Activated CD4-positive, alpha-beta T cell treated with anti-CD3 and anti-CD28 coated beads for 36 hours (primary cell): Measurements from ENCODE around the gene RPS8. TPM values are rescaled to one million over a fixed set of nuclear protein-coding genes. Genes with fewer than 3 reads are reported as not detected.

Experiments used
- ATAC-seq: fragments of 200-7000 bp; cut with Tn5 transposase; one replicate; pipeline ENCODE4 v1.10.0; 2021; ENCODE audit warnings: mild to moderate bottlenecking, moderate library complexity
- CTCF ChIA-PET: fragments of 350-600 bp; sonication (Branson Sonifier 250); formaldehyde crosslinking; loops from one replicate; lab custom pipeline; 2021; ENCODE audit warnings: antibody characterized with exemption; lab: Charles Lee
- POLR2A ChIA-PET: fragments of 350-600 bp; sonication (Branson Sonifier 250); formaldehyde crosslinking; loops from one replicate; lab custom pipeline; 2021; ENCODE audit warnings: antibody characterized with exemption, inconsistent platforms; lab: Charles Lee
- DNase-seq: peaks from one replicate; pipeline ENCODE4 v3.0.0-alpha.2; 2020
- H3K27ac Mint-ChIP-seq: one replicate; pipeline ENCODE4 v1.8.0; 2021; ENCODE audit warnings: mixed read lengths
- H3K27me3 Mint-ChIP-seq: one replicate; pipeline ENCODE4 v1.8.0; 2021; ENCODE audit warnings: mixed read lengths
- H3K36me3 Mint-ChIP-seq: one replicate; pipeline ENCODE4 v1.8.0; 2021; ENCODE audit warnings: low read depth, mixed read lengths
- H3K4me1 Mint-ChIP-seq: one replicate; pipeline ENCODE4 v1.8.0; 2021; ENCODE audit warnings: mixed read lengths
- H3K4me3 Mint-ChIP-seq: one replicate; pipeline ENCODE4 v1.8.0; 2021; ENCODE audit warnings: mild to moderate bottlenecking, moderate library complexity, mixed read lengths
- H3K9me3 Mint-ChIP-seq: one replicate; pipeline ENCODE4 v1.8.0; 2021; ENCODE audit warnings: low read depth, mixed read lengths
- intact Hi-C, 2 experiments: fragments of 100-400 bp; cut with DNase I in 1 of 2; cut with micrococcal nuclease in 1 of 2; formaldehyde crosslinking; loops; one replicate each; pipeline versions ENCODE4 v1.14.2 to v1.15.1; 2022 to 2024; cut with DNase I, micrococcal nuclease
- total RNA-seq, 2 experiments: library from RNA; stranded (reverse); gene quantifications; one replicate each; pipeline ENCODE4 v1.2.3, GENCODE V29; 2021

RPS8 gene
- total RNA-seq, 2 experiments from 2014 or later: 3,005 to 3,275 TPM

GRCh38 chr1:44802306-44803061 is 27.1 kb downstream of the RPS8 start:
- intact Hi-C loops: loop anchor here (10.0 kb wide), 2 partner anchors 502 to 692 kb away; partner anchors contain the start of gene TESK2 (in 1 of the 2)
- peak overlapping the region; percentile 87 for H3K4me3 Mint-ChIP-seq
- H3K4me1 Mint-ChIP-seq: peaks cover 60% of the 10 kb centered on the region
- CTCF ChIA-PET: no interaction called here
- peak overlapping the region; percentile 92 for H3K27ac Mint-ChIP-seq
- no peaks in the 10 kb centered on the region for H3K27me3 Mint-ChIP-seq
- H3K9me3 Mint-ChIP-seq: no peaks in the 10 kb centered on the region
- peak; percentile 45 for DNase-seq
- POLR2A ChIA-PET: interaction anchor here (1.4 to 5.1 kb wide), 3 partner anchors 17 to 81 kb away, joined by 4 to 186 read pairs (median 21); partner anchors contain the start of gene RNU5D-1
- peaks cover 62% of the 10 kb centered on the region for H3K36me3 Mint-ChIP-seq
- ATAC-seq: no peak

DNA sequence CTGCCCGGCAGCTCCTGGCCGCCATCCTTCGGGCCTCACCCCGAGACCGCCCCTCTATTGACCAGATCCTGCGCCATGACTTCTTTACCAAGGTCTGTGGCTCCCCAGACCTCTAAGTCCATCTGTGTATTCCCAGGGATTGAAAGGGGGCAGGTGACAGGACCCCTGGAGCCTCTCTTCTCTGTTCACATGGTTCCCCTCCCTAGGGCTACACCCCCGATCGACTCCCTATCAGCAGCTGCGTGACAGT is 27.6 kb downstream of the RPS8 start:
- H3K9me3 Mint-ChIP-seq: no peaks in the 10 kb centered on the region
- H3K36me3 Mint-ChIP-seq: peaks cover 63% of the 10 kb centered on the region
- H3K4me1 Mint-ChIP-seq: peaks cover 65% of the 10 kb centered on the region
- peak overlapping the region; percentile 88 for H3K27ac Mint-ChIP-seq
- ATAC-seq (no peak), DNase-seq (no peak)
- ChIA-PET CTCF (no interaction called here), POLR2A (interaction anchor here (1.4 to 5.1 kb wide), 2 partner anchors 17 to 81 kb away, joined by 4 to 186 read pairs; no protein-coding TSS in a partner anchor)
- intact Hi-C loops: loop anchor here (10.0 kb wide), 2 partner anchors 502 to 692 kb away; partner anchors contain the start of gene TESK2 (in 1 of the 2)
- H3K27me3 Mint-ChIP-seq: no peaks in the 10 kb centered on the region
- H3K4me3 Mint-ChIP-seq: peak overlapping the region; percentile 87

DNA sequence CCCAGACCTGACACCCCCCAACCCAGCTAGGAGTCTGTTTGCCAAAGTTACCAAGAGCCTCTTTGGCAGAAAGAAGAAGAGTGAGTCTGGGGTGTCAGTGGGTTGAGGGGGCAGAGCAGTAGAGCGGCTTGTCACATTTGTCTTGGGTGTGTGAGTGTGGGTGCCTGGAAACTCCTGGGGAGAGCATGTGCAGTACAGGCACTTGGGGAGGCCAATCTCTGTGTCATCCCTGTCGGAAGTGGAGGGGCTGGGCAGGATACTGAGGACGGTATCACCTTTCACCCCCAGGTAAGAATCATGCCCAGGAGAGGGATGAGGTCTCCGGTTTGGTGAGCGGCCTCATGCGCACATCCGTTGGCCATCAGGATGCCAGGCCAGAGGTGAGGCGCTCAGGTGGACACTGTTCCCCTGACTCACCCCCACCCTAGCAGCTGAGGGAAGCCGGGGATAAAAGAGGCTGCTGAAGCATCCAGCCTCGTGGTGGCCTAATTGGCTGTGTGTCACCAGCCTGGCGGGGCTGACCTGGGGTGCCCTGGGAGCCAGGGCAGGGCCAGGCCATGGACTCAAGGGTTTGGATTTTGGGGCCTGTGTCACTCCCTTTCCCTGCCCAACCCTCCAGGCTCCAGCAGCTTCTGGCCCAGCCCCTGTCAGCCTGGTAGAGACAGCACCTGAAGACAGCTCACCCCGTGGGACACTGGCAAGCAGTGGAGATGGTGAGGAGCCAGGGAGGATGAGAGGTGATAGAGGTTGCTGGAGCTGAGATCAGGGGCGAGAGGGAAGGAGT is 28.2 kb downstream of the RPS8 start:
- Mint-ChIP-seq H3K4me3 (peak overlapping the region; percentile 87), H3K36me3 (peaks cover 63% of the 10 kb centered on the region), H3K9me3 (no peaks in the 10 kb centered on the region), H3K27ac (peak overlapping the region; percentile 88), H3K4me1 (peaks cover 69% of the 10 kb centered on the region), H3K27me3 (no peaks in the 10 kb centered on the region)
- intact Hi-C loops: loop anchor here (10.0 kb wide), 2 partner anchors 501 to 691 kb away; partner anchors contain the start of gene TESK2 (in 1 of the 2)
- ChIA-PET POLR2A (interaction anchor here (1.4 to 8.5 kb wide), 2 partner anchors 16 to 82 kb away, joined by 4 to 337 read pairs; no protein-coding TSS in a partner anchor), CTCF (no interaction called here)
- ATAC-seq: no peak
- DNase-seq: peak; percentile 27

DNA sequence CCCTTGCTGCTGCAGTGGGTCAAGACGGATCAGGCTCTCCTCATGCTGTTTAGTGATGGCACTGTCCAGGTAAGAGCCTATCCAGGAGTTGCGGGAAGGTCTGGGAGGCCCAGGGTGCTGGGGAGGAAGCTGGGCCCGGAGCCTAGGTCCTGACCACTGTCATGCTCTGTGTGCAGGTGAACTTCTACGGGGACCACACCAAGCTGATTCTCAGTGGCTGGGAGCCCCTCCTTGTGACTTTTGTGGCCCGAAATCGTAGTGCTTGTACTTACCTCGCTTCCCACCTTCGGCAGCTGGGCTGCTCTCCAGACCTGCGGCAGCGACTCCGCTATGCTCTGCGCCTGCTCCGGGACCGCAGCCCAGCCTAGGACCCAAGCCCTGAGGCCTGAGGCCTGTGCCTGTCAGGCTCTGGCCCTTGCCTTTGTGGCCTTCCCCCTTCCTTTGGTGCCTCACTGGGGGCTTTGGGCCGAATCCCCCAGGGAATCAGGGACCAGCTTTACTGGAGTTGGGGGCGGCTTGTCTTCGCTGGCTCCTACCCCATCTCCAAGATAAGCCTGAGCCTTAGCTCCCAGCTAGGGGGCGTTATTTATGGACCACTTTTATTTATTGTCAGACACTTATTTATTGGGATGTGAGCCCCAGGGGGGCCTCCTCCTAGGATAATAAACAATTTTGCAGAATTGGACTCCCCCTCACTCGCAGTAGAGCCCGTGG is 30.1 kb downstream of the RPS8 start:
- no peak overlapping the region for H3K4me3 Mint-ChIP-seq
- DNase-seq (peak; percentile 13), ATAC-seq (no peak)
- H3K27ac Mint-ChIP-seq: peak overlapping the region; percentile 77
- intact Hi-C loops: loop anchor here (2.0 to 10.0 kb wide), 4 partner anchors 173 to 777 kb away; partner anchors contain the start of gene TESK2 (in 1 of the 2)
- CTCF ChIA-PET: interaction anchor here (0.5 to 1.8 kb wide), 2 partner anchors 12 to 207 kb away, joined by 3 to 4 read pairs; no protein-coding TSS in a partner anchor
- H3K9me3 Mint-ChIP-seq: no peaks in the 10 kb centered on the region
- peaks cover 67% of the 10 kb centered on the region for H3K36me3 Mint-ChIP-seq
- H3K27me3 Mint-ChIP-seq: no peaks in the 10 kb centered on the region
- POLR2A ChIA-PET: interaction anchor here (0.5 to 8.5 kb wide), 6 partner anchors 13 to 84 kb away, joined by 3 to 337 read pairs (median 6); partner anchors contain the start of gene RNU5D-1
- peaks cover 80% of the 10 kb centered on the region for H3K4me1 Mint-ChIP-seq

- Mint-ChIP-seq H3K27me3 (no peaks in the 10 kb centered on the region), H3K36me3 (peaks cover 64% of the 10 kb centered on the region), H3K27ac (peak overlapping the region; percentile 99), H3K4me1 (peaks cover 87% of the 10 kb centered on the region), H3K4me3 (no peak overlapping the region), H3K9me3 (no peaks in the 10 kb centered on the region)
- CTCF ChIA-PET: interaction anchor here (1.8 to 3.7 kb wide), 2 partner anchors 12 to 13 kb away, joined by 4 to 41 read pairs; no protein-coding TSS in a partner anchor
- intact Hi-C loops: loop anchor here (2.0 to 10.0 kb wide), 4 partner anchors 174 to 777 kb away; partner anchors contain the start of gene TESK2 (in 1 of the 2)
- POLR2A ChIA-PET: interaction anchor here (0.6 to 8.5 kb wide), 12 partner anchors 8 to 777 kb away, joined by 3 to 337 read pairs (median 4); partner anchors contain the start of genes AKR1A1, BEST4, RNU5D-1 and RPS8
- DNase-seq: peak; percentile 17
- ATAC-seq: no peak
These were observed 30.8 kb downstream of the RPS8 start for GRCh38 chr1:44806025-44806703.

DNA sequence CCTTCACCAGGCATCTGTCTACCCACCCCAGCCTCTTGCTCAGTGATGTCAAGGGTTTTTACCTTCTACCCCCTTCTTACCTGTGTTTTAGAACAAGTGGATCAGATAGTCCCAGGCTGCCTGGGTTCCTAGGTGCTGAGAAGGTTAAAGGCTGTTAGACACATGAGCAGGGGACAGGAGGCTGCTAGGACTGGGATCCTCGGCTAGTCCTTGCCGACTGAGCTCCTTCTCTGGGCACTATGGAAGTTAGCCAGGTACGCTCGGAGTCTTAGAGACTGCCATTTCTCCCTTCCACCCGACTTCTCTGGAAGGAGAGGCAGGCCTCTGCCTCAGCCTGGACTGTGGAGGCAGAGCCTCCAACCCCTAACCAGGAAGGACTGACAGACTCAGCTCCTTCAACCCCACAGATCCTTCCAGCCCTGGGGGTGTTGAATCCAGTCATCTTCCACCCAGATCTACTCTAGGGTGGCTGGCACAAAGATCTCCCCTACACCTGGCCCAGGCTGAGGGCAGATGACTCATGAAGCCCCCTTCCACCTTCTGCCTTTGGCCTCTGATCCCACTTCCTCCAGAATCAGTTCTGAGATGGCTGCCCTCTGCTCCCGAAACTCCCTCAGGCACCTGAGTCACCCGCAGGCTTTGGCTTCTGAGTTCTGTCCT is 31.5 kb downstream of the RPS8 start, which contains the start of gene DYNLT4:
Gene DYNLT4, minus strand, starts transcription at position 648 of the 660 bp plus-strand sequence. CDS start 683 bp downstream, outside the sequence.
- ATAC-seq (peak; percentile 2), DNase-seq (no peak)
- intact Hi-C loops: loop anchor here (1.0 to 10.0 kb wide), 6 partner anchors 68 to 776 kb away; partner anchors contain the start of genes KIF2C (in 1 of the 2) and TESK2 (in 1 of the 2)
- no peaks in the 10 kb centered on the region for H3K9me3 Mint-ChIP-seq
- peak within 1 kb of the TSS; percentile 87 for H3K4me3 Mint-ChIP-seq
- H3K36me3 Mint-ChIP-seq: peaks cover 64% of the 10 kb centered on the region
- peak within 1 kb of the TSS; percentile 99 for H3K27ac Mint-ChIP-seq
- H3K27me3 Mint-ChIP-seq: no peaks in the 10 kb centered on the region
- H3K4me1 Mint-ChIP-seq: peaks cover 92% of the 10 kb centered on the region
- ChIA-PET CTCF (interaction anchor here (0.8 to 3.7 kb wide), 4 partner anchors 11 to 839 kb away, joined by 3 to 41 read pairs (median 4); partner anchors contain the start of gene RNU5D-1), POLR2A (interaction anchor here (0.6 to 8.5 kb wide), 10 partner anchors 10 to 777 kb away, joined by 3 to 337 read pairs (median 6); partner anchors contain the start of genes AKR1A1, BEST4, KIF2C and RNU5D-1)

DNA sequence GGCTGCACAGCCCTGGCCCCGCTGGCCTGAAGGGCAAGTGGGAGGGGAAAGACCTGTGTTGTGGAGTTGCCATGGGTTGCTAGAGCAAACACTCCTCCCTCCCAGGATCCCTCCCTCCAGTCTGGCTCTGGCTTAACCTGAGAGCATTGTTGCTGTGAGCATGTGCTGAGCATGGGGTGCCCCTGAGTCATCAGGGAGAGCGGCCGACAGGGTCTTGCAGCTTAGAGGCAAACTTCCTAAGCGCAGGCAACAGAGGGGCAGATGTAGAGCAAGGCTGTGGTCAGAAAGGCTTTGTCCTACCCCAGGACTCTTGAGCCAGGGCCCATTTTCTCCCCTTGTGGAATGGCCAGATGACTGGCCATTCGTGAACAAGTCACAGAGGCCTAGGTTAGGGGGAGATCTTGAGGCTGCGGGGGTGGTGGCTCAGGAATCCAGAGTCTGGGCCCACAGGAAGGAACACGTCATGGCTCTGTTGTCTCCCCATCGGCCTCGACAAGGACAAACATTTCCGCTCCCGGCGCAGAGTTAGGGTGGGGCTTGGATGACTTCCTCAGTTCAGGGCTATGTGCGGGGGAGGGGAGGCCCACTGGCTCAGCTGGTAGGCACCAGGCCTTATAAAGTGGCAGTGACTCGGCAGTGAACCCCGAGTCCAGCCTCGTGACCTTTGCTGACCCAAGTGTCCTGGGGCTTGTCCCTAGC is 32.2 kb downstream of the RPS8 start:
- Mint-ChIP-seq H3K36me3 (peaks cover 61% of the 10 kb centered on the region), H3K4me1 (peaks cover 92% of the 10 kb centered on the region), H3K4me3 (peak overlapping the region; percentile 87), H3K27ac (peak overlapping the region; percentile 99), H3K9me3 (no peaks in the 10 kb centered on the region), H3K27me3 (no peaks in the 10 kb centered on the region)
- ChIA-PET POLR2A (interaction anchor here (0.9 to 8.5 kb wide), 10 partner anchors 11 to 533 kb away, joined by 3 to 337 read pairs (median 13); partner anchors contain the start of genes BEST4, KIF2C, MUTYH and RNU5D-1), CTCF (interaction anchor here (0.8 to 3.7 kb wide), 10 partner anchors 9 to 839 kb away, joined by 3 to 41 read pairs (median 5); partner anchors contain the start of genes HECTD3, RNU5D-1 and UROD)
- DNase-seq: peak; percentile 94
- intact Hi-C loops: loop anchor here (1.0 to 10.0 kb wide), 8 partner anchors 31 to 775 kb away; partner anchors contain the start of genes KIF2C (in 1 of the 2) and TESK2 (in 1 of the 2)
- peak; percentile 57 for ATAC-seq

GRCh38 chr1:44808063-44808937 is 33.0 kb downstream of the RPS8 start, which contains the start of gene BTBD19:
Gene BTBD19, plus strand, starts transcription at chr1:44808523. Its CDS starts 298 bp downstream, at chr1:44808821.
- Mint-ChIP-seq H3K36me3 (peaks cover 53% of the 10 kb centered on the region), H3K27ac (peak within 1 kb of the TSS; percentile 99), H3K4me3 (peak within 1 kb of the TSS; percentile 87), H3K4me1 (peaks cover 91% of the 10 kb centered on the region), H3K9me3 (no peaks in the 10 kb centered on the region), H3K27me3 (no peaks in the 10 kb centered on the region)
- ATAC-seq (peak; percentile 60), DNase-seq (peak; percentile 91)
- ChIA-PET CTCF (interaction anchor here (0.6 to 3.7 kb wide), 18 partner anchors 8 to 533 kb away, joined by 3 to 41 read pairs (median 5); partner anchors contain the start of genes HECTD3, PLK3, RNU5D-1 and UROD), POLR2A (interaction anchor here (0.9 to 8.5 kb wide), 18 partner anchors 8 to 777 kb away, joined by 3 to 337 read pairs (median 8); partner anchors contain the start of genes BEST4, KIF2C, MUTYH and PLK3)
- intact Hi-C loops: loop anchor here (2.0 to 10.0 kb wide), 5 partner anchors 31 to 687 kb away; partner anchors contain the start of gene TESK2 (in 1 of the 2)
